Fibroblast of pulmonary artery (primary cell): ENCODE data around the gene CAPN5.
"Not testable (repeated sequence)": the region's sequence is repeated elsewhere in the genome, so short reads cannot be mapped to it uniquely, and the experiment has no call there.

Experiments used
- DNase-seq: peaks from one replicate; pipeline ENCODE4 v3.0.0-alpha.2; 2010; ENCODE audit warnings: low read depth
- H3K4me3 ChIP-seq: replicated peaks from 2 replicates; pipeline ENCODE4 v1.5.1; 2011; ENCODE audit warnings: low read depth, mild to moderate bottlenecking, control low read depth, low read length, moderate library complexity
- CTCF ChIP-seq: IDR thresholded peaks from 2 replicates; pipeline ENCODE4 v1.5.1; 2011; ENCODE audit warnings: mild to moderate bottlenecking, control low read depth, low read length, inconsistent platforms; ENCODE audit errors: missing control alignments

Gene CAPN5

GRCh38 chr11:77042111-77042726 is 24.6 kb upstream of the CAPN5 start:
- H3K4me3 ChIP-seq: no peak overlapping the region
- TF ChIP-seq CTCF: no peak
- DNase-seq: no peak

- TF ChIP-seq CTCF: no peak
- DNase-seq: no peak
- H3K4me3 ChIP-seq: no peak overlapping the region
Measured at GRCh38 chr11:77044356-77044755, 22.4 kb upstream of the CAPN5 start.

GRCh38 chr11:77044886-77045285 is 21.9 kb upstream of the CAPN5 start:
- H3K4me3 ChIP-seq: no peak overlapping the region
- TF ChIP-seq CTCF: no peak
- no peak for DNase-seq

GRCh38 chr11:77046060-77046501 is 20.7 kb upstream of the CAPN5 start:
- peak; percentile 13 for DNase-seq
- no peak overlapping the region for H3K4me3 ChIP-seq
- peak; percentile 31 for TF ChIP-seq CTCF

- H3K4me3 ChIP-seq: peak overlapping the region; percentile 52
- TF ChIP-seq CTCF: peak; percentile 64
- DNase-seq: peak; percentile 96
Measured at GRCh38 chr11:77047007-77047927, 19.5 kb upstream of the CAPN5 start.

- not testable (repeated sequence) for DNase-seq, H3K4me3 ChIP-seq
Measured at GRCh38 chr11:77047928-77048446, 18.8 kb upstream of the CAPN5 start.

- H3K4me3 ChIP-seq: no peak overlapping the region
- no peak for DNase-seq
- TF ChIP-seq CTCF: no peak
Measured at GRCh38 chr11:77049026-77049425, 17.7 kb upstream of the CAPN5 start.
